G401 (cell line): Measurements from ENCODE around the gene ZBTB7C. TPM values are rescaled to one million over a fixed set of nuclear protein-coding genes. Genes with fewer than 3 reads are reported as not detected.
A peak's percentile ranks its signal among the peaks of the same experiment; 100 is the strongest.

Experiments
- DNase-seq: peaks from one replicate; pipeline ENCODE4 v3.0.0-alpha.2; 2015; ENCODE audit warnings: low spot score
- in situ Hi-C: cut with HindIII; loops from 2 replicates; pipeline ENCODE4 v1.10.0; 2016; ENCODE audit warnings: low sequenced_read_pairs, mixed read lengths
- total RNA-seq: library from RNA; depleted of rRNA; stranded (reverse); fragments of >200 nt; shearing (Covaris generic); gene quantifications from 2 replicates; pipeline ENCODE4 v1.2.3, GENCODE V29; 2014

The ZBTB7C gene
- total RNA-seq, 1 experiment from 2014 or later: not detected

DNA sequence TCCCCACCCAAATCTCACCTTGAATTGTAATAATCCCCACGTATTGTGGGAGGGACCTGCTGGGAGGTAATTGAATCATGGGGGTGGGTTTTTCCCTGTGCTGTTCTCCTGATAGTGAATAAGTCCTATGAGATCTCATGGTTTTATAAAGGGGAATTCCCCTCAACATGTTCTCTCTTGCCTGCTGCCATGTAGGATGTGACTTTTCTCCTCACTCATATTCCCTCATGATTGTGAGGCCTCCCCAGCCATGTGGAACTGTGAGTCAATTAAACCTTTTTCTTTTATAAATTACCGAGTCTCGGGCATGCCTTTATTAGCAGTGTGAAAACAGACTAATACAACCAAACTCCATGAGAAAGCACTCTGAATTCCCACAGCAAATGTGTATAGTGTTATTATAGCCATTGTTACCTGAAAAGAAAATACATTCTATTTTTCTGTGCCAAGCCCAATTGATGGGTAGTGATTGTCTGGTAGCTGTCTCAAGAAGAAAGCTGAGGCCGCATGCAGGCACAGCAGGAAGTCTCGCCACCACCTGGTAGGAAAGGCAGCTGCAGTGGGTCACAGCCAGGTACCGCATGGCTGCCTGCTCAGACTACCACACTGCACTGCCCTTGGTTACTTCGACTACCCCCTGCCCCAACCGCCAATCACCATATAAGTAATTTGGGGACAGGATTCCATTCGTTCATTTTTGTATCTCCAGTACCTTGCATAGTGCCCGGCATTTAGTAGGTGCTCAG lies 10.3 kb upstream of the ZBTB7C start:
- in situ Hi-C loops: no loop called here
- no peak for DNase-seq

DNA sequence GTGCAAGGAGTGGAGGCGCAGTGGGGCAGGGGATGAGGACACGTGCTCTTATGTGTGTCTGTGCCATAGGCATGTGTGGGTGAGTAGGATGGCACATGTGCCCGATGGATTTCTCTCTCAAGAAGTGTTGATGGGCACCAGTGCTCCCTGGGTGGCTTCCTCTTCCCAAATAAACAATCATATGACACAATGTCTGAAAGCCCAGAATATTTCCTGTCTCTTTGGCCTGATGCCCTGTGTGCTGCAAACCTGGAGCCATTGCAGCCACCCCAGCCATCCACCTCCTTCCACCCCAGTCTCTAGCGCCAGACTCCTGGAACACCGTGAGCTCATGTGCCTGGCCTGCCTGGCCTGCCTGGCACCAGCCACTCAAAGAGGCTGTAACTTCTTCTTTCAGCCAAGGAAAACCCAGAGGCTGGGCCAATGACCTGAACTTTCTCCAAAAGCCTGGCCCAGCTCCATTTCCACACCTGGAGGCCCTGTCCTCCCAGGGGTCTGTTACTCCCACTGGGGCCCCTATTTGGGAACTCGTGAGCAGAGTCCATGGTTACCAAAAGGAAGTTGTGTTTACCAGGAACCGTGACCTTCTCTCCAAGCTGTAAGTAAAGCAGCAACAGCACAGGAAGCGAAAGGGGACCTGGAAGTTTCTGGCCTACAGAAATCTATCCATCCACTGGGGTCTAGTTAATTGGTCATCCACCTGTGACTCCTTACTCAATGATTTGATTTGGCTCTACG lies 9.5 kb upstream of the ZBTB7C start:
- in situ Hi-C loops: no loop called here
- DNase-seq: no peak

DNA sequence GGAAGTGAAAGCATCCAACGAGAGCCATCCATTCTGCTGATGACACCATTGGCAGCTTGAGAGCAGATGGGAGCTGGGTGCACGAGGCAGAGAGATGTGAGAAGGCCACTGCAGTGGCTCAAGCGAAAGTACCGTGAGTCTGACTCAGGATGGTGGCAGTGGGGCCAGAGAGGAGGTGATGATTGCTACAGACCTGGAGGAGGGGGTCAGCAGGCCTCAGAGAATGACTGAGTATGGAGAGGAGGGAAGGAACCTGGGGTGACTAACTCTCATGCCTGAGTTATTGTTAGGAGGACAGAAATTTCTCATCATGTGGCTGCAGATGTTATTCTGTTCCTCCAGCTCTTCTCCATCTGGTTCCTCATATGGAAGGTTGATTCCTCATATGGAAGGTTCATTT lies 8.8 kb upstream of the ZBTB7C start:
- in situ Hi-C loops: no loop called here
- DNase-seq: no peak

DNA sequence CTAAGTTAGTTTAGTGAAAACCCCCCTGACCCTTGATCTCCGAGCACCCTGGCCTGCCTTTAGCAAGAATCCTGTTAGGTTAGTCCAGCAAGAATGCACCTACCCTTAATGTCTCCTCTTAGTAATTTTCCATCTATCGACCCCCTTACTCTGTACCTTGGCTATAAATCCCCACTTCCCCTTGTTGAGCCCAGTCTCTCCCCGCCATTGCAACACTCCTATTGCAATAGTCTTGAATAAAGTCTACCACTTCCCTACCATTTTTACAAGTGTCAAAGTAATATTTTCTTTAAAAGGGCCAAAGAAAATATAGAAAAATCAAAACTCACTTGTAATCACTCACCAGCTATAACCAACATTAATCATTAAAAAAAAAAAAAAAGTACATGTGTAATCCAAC lies 4.2 kb upstream of the ZBTB7C start:
- in situ Hi-C loops: no loop called here
- no peak for DNase-seq

DNA sequence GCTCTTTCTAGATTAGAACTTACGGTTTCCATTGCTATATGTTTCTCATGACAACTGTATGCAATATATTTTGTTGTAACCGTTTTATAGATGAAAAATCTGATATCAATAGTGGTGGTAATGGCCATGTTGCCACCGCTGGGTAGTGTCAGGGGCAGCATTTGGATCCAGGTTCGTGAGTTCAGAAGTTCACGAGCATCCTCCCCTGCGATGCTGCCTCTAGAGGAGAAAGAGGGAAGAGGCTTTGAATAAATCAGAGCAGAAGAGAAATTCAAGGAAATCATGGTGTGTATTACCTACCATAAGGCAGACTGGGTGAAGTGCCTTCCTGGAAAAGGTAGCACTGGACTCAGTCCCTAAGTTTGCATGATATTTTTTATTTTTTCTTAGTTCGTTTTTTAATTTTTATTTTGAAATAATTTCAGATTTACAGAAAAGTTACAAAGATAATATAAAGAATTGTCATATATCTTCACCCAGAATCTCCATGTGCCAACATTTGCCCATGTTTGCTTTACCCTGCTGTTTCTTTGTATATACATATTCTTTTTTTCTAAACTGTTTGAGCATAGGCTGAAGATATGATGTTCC lies 3.3 kb upstream of the ZBTB7C start:
- in situ Hi-C loops: no loop called here
- DNase-seq: peak; percentile 51

DNA sequence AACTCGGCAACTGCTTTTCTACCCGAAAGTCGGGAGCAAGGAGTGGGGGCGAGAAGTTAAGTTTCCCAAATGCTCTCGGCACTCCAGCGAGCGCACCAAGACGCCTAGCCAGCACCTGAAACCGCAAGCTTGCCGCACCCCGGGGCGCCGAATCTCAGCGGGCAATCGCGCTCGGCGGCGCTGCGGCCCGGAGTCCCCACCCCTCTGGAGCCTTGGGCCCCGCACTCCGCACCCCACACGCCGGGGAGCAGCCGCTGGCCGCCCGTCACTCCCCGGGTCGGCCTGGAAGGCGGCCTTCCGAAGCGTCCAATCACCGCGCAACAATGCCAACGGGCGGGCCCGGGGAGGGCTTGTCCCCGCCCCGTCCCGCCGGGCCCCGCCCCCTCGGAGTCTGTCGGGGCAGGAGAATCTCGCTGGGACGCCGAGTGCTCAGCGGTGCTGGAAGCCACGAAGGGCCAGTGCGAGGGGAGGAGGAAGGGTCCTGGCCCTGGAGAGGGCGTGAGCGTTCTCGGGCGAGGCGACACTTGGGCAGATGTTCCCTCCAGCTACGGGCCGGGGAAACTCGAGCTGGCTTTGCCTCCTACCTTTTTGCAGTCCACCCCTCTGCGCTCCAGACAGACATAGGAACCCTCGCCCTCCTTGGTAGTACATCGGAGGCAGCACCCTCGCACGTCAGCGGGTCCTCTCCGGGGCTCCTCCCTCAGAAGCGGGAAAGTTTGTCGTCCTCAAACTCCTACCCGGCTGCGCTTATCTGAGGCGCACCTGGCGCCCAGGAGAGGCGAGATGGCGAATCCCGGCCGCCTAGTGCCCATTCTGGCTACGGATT lies 1.1 kb upstream of the ZBTB7C start:
- peak; percentile 67 for DNase-seq
- in situ Hi-C loops: no loop called here

DNA sequence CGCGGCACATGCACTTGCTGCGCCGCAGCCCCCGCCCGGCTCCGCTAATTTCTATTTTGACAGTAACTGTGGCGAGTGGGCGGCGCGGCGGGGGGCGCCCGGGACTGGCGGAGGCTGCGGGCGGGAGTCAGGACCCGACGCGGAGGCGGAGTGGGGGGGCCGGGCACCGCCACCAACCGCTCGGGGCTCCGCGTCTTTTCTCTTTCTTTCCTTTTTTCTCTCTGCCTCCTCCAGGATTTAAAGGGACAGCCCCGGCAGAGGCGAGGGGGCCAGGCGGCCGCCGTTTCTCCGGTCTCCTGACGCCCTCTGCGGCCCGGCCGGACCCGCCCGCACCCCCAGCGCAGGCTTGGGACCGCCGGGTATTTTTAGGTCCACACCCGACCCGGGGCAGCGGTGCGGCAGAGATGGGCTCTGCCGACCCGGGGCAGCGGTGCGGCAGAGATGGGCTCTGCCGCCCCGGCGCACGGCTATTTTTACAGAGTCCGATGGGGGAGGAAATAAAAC lies 460 bp upstream of the ZBTB7C start:
- in situ Hi-C loops: no loop called here
- peak; percentile 14 for DNase-seq

DNA sequence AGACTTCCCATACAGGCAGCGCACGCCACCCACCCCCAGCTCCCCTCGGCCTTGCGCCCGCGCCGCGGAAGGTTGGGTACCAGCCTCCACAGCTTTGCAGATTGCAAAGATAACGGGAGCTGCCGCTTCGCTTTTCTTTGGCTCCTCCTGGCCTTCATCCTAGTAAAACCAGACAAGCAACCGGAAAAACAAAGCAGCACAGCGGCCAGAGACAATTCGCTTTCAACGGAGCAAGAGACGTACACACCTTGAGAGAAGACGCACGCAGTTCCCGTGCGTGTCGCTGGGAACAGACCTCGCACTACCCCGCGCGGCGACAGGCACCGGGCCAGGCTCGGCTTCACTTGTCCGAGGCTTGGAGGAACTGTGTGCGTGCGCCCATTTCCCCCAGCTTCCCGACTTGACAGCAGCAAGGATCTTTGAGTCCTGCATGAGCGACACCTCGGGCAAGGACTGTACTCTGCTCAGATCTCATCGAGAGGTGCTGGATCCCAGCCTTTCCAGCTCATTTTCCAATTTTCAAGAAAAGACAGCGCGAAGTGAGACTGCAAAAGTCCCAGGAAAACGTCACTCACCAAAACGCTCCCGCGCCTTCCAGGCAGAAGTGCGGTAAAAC lies 964 bp downstream of the ZBTB7C start:
- in situ Hi-C loops: no loop called here
- no peak for DNase-seq

DNA sequence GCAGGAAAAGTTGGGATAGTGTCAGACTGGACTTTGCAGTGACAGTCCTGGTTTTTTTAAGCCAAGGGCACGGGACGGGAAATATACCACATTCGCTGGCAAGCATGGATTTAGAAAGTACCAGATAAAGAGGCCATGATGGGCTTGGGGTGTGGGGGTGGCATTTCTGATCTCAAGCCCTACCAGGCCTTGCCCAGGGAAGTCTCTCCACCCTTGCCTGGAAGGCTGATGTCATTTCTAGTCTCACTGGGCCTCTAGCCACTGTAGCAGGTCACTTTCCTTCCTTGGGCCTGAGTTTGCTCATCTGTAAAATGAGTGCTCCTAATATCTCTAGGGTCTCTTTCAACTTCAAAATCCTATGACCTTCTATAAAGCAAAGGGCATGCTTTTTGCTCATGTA lies 1.8 kb downstream of the ZBTB7C start:
- DNase-seq: no peak
- in situ Hi-C loops: no loop called here

DNA sequence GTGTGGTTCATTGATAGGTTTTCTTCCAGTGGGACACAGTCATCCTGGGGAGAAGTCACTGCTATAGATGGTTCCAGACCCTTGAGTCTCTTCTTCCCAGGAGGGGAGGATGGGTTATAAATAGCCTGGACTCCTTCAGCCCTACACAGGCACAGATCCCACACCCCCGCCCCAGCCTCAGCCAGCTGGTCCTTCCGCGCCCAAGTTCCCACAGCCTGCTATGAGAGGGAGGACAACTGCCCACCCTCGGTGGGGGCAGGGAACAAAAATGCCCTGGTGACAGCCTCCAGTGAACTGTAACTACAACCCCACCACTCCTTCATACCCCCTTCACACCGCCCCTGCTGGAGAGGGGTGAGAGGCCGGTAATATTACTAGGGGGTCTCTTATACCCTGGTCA lies 3.2 kb downstream of the ZBTB7C start:
- in situ Hi-C loops: no loop called here
- no peak for DNase-seq

DNA sequence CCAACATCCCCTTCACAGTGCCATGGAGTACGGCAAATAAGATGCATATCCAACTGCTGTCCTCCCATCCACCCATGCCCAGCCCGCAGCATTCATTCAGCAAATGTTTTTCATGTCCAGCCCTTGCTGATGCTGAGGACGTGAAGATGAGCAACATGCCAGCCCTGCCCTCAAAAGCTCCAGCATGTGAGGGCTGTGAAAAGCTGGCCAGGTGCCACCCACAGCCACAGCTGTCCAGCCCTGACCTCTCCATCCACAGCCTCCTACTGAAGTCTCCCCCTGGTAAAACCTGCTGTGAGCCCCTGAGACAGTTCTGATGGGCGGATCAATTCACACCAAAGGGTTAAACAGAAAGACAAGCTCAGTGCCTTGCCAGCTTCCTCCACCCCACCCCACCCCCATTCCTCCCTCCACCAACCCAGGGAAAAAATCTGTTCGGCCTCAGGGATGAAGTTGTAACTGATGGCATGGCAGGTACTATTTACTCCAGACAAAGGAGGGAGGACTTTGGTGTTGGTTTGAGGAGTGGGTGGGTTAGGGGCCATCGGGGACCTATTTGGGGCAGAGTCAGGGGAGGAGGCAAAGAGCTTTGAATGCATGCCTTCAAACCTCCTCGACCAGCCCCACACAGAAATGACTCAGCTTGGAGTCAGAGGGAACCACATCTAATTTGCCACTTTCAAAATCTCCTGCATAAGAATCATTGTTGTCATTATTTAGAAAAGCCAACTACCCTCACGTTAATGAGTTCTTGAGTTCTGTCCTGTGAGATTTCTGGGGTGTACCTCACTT lies 4.3 kb downstream of the ZBTB7C start:
- in situ Hi-C loops: no loop called here
- DNase-seq: no peak

DNA sequence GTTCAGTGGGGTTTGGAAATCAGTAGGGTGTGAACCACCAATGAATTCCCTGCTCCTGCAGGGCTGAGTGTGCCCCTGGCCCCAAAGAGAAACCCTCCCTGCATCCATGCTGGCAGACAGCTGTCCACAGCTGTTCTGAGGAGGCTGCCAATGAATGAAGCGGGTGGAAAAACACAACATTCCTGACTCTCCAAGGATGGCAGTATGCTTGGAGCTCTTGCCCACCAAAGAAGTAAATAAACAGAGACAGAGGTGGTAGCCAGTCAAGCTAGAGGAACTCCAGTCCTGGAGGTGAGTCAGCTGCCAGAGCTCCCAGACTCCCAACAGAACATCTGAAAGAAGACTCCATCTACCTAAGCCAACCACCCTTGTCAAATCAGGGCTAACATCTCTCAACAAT lies 6.2 kb downstream of the ZBTB7C start:
- in situ Hi-C loops: no loop called here
- no peak for DNase-seq

DNA sequence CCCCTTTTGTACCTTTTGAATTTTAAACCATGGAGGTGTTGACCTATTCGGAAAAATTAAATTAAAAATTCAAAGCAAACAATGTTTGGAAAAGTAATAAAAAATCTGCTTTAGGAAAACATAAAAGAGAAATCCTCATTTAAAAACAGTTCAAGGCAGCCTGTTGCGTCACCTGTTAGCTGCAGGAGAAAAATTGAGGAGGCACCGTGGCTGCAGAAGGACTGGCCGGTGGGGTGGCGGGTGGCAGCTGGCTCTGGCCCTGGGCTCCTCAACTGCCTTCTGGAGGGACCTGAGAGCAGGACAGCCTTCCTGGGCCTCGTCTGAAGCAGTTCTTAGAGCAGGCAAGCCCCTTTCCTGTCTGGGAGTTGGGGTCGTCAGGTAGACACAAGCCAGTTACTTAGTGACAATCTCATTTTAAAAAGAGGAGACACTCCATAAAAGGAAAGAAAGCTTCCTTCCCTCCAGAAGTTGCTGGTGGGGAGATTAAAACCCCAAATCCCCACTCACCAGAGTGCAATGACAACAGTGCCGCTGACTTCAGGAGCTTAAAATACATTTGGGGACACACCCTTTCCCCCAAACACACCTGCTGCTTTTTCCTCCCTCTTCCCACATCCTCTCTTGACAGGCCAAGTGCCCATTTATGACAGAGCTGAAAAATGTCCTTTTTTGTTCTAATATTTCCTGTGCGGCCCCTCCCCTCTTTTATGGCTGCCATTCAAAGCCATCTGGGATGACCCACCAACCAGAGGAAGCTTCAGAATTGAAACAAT lies 9.7 kb downstream of the ZBTB7C start:
- in situ Hi-C loops: no loop called here
- no peak for DNase-seq

DNA sequence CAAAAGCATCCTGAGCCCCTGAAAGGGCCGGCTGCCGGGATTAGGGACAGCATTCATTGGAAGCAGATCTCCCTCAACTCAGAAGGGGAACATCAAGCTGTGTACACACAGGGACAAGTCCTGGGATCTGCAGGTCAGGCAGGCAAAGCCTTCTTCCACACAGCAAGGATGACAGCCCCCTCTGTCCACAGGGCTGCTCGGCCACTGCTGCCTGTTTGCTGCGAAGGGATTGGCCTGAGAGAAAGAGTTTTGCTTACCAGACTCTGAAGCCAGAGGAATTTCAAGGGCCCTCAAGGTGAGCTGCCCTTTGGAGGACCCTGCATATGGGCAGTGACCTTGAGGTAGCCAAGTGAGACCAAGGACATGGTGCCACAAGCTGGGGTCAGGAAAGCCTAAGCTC lies 11.1 kb downstream of the ZBTB7C start:
- no peak for DNase-seq
- in situ Hi-C loops: no loop called here

DNA sequence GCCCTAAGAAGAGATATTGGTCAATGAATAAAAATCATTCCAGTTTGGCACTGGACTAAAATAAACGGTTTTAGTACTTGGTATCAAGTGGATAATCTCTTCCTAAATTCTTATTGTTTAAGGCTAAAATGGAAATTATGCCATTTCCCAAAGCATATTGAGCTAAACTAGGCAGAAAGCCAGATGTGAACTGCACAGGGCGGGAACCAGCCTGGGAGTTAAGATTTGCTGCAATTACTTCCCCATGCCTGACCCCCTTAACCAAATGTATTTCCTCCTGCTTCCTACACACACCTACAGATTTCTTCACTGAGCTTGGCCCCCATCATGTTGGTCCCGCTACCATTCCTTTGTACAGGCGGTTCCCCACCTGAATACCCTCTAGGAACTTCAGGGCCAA lies 12.2 kb downstream of the ZBTB7C start:
- DNase-seq: no peak
- in situ Hi-C loops: no loop called here

DNA sequence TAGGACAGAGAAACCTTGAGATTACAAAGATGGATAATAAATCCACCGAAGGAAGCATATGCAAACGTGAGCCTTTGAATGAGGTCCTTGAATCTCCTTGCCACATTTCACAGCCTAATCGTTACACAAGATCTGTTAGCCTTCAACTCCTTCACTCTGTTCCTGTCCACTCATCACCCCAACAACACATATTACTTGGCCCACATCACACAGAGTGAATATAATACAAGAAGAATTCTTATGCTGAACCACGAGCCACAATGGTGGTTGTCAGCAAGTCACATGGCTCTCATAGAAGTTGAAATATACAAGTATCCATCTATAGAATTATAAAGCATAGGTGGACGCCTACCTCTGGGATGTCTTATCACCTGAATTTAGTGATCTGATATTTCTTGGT lies 12.6 kb downstream of the ZBTB7C start:
- DNase-seq: no peak
- in situ Hi-C loops: no loop called here

DNA sequence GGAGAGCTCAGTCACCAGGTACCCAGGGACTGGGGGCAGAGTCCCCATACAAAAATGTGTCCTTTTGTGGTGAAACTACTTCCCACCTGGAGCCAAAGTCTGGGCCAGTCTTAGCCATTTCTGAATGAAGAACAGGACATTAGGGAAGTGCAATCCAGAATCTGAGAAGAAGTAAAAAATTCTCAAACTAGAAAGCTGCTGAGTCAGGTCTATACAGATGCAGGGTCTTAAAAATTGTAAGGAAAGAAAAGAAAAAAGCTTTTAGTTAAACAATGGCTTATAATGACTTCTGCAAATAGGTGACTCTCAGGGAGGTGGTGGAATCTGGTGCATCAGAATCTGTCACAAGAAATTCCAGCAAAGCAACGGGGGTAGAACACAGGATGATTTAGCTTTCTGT lies 13.5 kb downstream of the ZBTB7C start:
- in situ Hi-C loops: no loop called here
- no peak for DNase-seq

DNA sequence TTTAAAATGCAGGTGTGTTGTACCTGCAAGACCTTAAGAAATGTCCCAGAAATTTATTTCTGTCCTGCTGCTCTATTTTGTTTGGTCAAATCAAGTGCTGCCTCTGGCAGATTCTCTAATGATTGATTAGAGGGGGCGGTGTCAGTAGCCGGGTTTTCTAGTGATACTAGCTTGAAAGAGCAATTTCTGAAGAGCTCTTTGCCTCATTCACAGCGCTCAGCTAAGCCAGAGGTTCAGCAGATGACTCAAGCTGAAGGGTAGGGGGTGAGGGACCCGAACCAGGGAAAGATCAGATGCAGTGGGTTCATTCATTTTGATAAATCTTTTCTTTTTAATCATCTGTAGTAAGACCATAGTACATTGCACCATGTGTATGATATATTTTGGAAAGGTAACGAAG lies 15.0 kb downstream of the ZBTB7C start:
- DNase-seq: no peak
- in situ Hi-C loops: no loop called here
